Mesothelial cell of epicardium (in vitro differentiated cells): ENCODE measurements around the gene ZBTB39. TPM values are rescaled to one million over a fixed set of nuclear protein-coding genes. Genes with fewer than 3 reads are reported as not detected.
"Not testable (repeated sequence)": the region's sequence is repeated elsewhere in the genome, so short reads cannot be mapped to it uniquely, and the experiment has no call there.

Source experiments
- DNase-seq, 2 experiments: peaks; one replicate each; pipeline ENCODE4 v3.0.0; 2021; ENCODE audit warnings: low spot score in 2 of 2; ENCODE audit not compliant: unreplicated experiment in 2 of 2
- H3K27ac Mint-ChIP-seq: 2 replicates; pipeline ENCODE4 v1.8.0; 2021; ENCODE audit warnings: mixed read lengths
- H3K27me3 Mint-ChIP-seq: 2 replicates; pipeline ENCODE4 v1.8.0; 2021; ENCODE audit warnings: low read depth, mixed read lengths
- H3K36me3 Mint-ChIP-seq: 2 replicates; pipeline ENCODE4 v1.8.0; 2021; ENCODE audit warnings: mixed read lengths
- H3K4me1 Mint-ChIP-seq: 2 replicates; pipeline ENCODE4 v1.8.0; 2021; ENCODE audit warnings: mixed read lengths
- H3K4me3 Mint-ChIP-seq: 2 replicates; pipeline ENCODE4 v1.8.0; 2021; ENCODE audit warnings: mild to moderate bottlenecking, moderate library complexity, mixed read lengths
- H3K9me3 Mint-ChIP-seq: 2 replicates; pipeline ENCODE4 v1.8.0; 2021; ENCODE audit warnings: mixed read lengths
- CTCF ChIP-seq: fragments of 200-600 bp; sonication (generic); IDR thresholded peaks from one replicate; pipeline ENCODE4 v1.5.0; 2021; ENCODE audit warnings: antibody characterized with exemption; ENCODE audit not compliant: unreplicated experiment
- total RNA-seq: library from RNA; stranded (reverse); gene quantifications from 3 replicates; pipeline ENCODE4 v1.2.1, GENCODE V29; 2021

Gene ZBTB39
- 19.1 to 19.6 TPM (median 19.2 TPM) in 3 replicates for total RNA-seq

GRCh38 chr12:57005980-57006808 is at the start of gene ZBTB39:
ZBTB39 (minus strand) TSS chr12:57006546; CDS start chr12:57004917, 1,629 bp downstream.
- H3K4me1 Mint-ChIP-seq = peaks cover 25% of the 10 kb centered on the region

GRCh38 chr12:57055824-57056223 is 49.5 kb upstream of the ZBTB39 start:
- Mint-ChIP-seq H3K4me1 (no peaks in the 10 kb centered on the region), H3K9me3 (peaks cover 4% of the 10 kb centered on the region), H3K27ac (no peak overlapping the region), H3K4me3 (no peak overlapping the region), H3K27me3 (peaks cover 10% of the 10 kb centered on the region), H3K36me3 (peaks cover 11% of the 10 kb centered on the region)
- DNase-seq = no peak
- no peak for TF ChIP-seq CTCF

More at GRCh38 chr12:57005980-57006808, at the start of gene ZBTB39:
- H3K27me3 Mint-ChIP-seq = no peaks in the 10 kb centered on the region
- H3K9me3 Mint-ChIP-seq = no peaks in the 10 kb centered on the region
- peak; percentile 66 to 75 for DNase-seq
- no peak for TF ChIP-seq CTCF
- H3K36me3 Mint-ChIP-seq = peaks cover 13% of the 10 kb centered on the region
- H3K27ac Mint-ChIP-seq = peak within 1 kb of the TSS; percentile 90
- H3K4me3 Mint-ChIP-seq = peak within 1 kb of the TSS; percentile 85

- not testable (repeated sequence) for H3K4me1 Mint-ChIP-seq, H3K36me3 Mint-ChIP-seq, H3K9me3 Mint-ChIP-seq, H3K27ac Mint-ChIP-seq, DNase-seq, H3K4me3 Mint-ChIP-seq
- H3K27me3 Mint-ChIP-seq = peaks cover 27% of the 10 kb centered on the region
Observed at GRCh38 chr12:57053901-57054300, 47.6 kb upstream of the ZBTB39 start.

- DNase-seq, H3K27ac Mint-ChIP-seq, H3K4me3 Mint-ChIP-seq, H3K36me3 Mint-ChIP-seq, H3K4me1 Mint-ChIP-seq, H3K9me3 Mint-ChIP-seq: not testable (repeated sequence)
- H3K27me3 Mint-ChIP-seq = peaks cover 31% of the 10 kb centered on the region
Observed at GRCh38 chr12:57053146-57053545, 46.8 kb upstream of the ZBTB39 start.

- peaks cover 5% of the 10 kb centered on the region for H3K36me3 Mint-ChIP-seq
- peaks cover 4% of the 10 kb centered on the region for H3K9me3 Mint-ChIP-seq
- H3K4me1 Mint-ChIP-seq = no peaks in the 10 kb centered on the region
- no peak overlapping the region for H3K27ac Mint-ChIP-seq
- DNase-seq = no peak
- H3K27me3 Mint-ChIP-seq = peaks cover 49% of the 10 kb centered on the region
- H3K4me3 Mint-ChIP-seq = no peak overlapping the region
- TF ChIP-seq CTCF = no peak
Observed at GRCh38 chr12:57051011-57051410, 44.7 kb upstream of the ZBTB39 start.

GRCh38 chr12:57049890-57050289 is 43.5 kb upstream of the ZBTB39 start, which contains the start of gene MYO1A:
MYO1A (minus strand) TSS chr12:57050129; CDS start chr12:57048323, 1,806 bp downstream.
- H3K4me3 Mint-ChIP-seq = no peak within 1 kb of the TSS
- no peak within 1 kb of the TSS for H3K27ac Mint-ChIP-seq
- no peak for DNase-seq
- peaks cover 5% of the 10 kb centered on the region for H3K36me3 Mint-ChIP-seq
- H3K9me3 Mint-ChIP-seq = peaks cover 4% of the 10 kb centered on the region
- no peak for TF ChIP-seq CTCF
- peaks cover 59% of the 10 kb centered on the region for H3K27me3 Mint-ChIP-seq
- no peaks in the 10 kb centered on the region for H3K4me1 Mint-ChIP-seq
